ENCODE results near the gene MTMR3.

DNA sequence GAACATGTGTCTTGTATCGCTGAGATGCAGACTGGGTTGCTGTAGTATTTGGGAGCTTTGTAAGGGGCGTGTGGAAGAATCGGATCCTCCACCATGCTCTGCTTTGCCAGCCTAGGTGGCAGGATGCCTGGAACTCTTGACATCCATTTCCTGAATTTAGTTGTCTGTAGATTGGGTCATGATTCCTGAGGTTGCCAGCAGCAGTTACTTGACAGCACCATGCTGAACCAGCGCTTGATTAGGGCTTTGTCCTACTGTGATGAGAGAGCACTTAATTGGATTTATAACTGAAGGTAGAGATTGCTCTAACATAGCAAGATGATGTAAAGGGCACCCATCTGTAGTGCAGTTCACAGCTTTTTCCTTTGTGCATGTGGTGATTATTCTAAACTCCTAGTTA is 121.7 kb downstream of the MTMR3 start:
- TF ChIP-seq, protein P1, sequence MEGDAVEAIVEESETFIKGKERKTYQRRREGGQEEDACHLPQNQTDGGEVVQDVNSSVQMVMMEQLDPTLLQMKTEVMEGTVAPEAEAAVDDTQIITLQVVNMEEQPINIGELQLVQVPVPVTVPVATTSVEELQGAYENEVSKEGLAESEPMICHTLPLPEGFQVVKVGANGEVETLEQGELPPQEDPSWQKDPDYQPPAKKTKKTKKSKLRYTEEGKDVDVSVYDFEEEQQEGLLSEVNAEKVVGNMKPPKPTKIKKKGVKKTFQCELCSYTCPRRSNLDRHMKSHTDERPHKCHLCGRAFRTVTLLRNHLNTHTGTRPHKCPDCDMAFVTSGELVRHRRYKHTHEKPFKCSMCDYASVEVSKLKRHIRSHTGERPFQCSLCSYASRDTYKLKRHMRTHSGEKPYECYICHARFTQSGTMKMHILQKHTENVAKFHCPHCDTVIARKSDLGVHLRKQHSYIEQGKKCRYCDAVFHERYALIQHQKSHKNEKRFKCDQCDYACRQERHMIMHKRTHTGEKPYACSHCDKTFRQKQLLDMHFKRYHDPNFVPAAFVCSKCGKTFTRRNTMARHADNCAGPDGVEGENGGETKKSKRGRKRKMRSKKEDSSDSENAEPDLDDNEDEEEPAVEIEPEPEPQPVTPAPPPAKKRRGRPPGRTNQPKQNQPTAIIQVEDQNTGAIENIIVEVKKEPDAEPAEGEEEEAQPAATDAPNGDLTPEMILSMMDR (IDR thresholded peaks at IDR 0.05), result no peak
- TF ChIP-seq POLR2A (IDR thresholded peaks at IDR 0.05), result no peak

Measured in right lobe of liver (tissue), 4 donors.